ENCODE measurements around the gene TP53INP2.

The TP53INP2 gene

GRCh38 chr20:34680586-34681175 is 23.5 kb upstream of the TP53INP2 start (continued):
- TF ChIP-seq YY1 (tag by site-specific recombination; IDR thresholded peaks at IDR 0.05) (no peak), ZNF423 (tag by site-specific recombination; IDR thresholded peaks at IDR 0.05) (no peak), SP7 (tag by site-specific recombination; IDR thresholded peaks at IDR 0.05) (no peak), PRDM4 (tag by site-specific recombination; IDR thresholded peaks at IDR 0.05) (0 out of 2 replicates have a peak, but pooled peaks have one; percentile 7), ZNF202 (tag by site-specific recombination; IDR thresholded peaks at IDR 0.05; ENCODE audit: borderline replicate concordance) (no peak), ZNF133 (tag by site-specific recombination; IDR thresholded peaks at IDR 0.05) (no peak), ZSCAN23 (tag by site-specific recombination; IDR thresholded peaks at IDR 0.05) (no peak)
- TF ChIP-seq, protein P1, sequence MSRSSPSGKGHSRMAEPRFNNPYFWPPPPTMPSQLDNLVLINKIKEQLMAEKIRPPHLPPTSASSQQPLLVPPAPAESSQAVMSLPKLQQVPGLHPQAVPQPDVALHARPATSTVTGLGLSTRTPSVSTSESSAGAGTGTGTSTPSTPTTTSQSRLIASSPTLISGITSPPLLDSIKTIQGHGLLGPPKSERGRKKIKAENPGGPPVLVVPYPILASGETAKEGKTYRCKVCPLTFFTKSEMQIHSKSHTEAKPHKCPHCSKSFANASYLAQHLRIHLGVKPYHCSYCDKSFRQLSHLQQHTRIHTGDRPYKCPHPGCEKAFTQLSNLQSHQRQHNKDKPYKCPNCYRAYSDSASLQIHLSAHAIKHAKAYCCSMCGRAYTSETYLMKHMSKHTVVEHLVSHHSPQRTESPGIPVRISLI (tag by site-specific recombination; IDR thresholded peaks at IDR 0.05), result no peak

GRCh38 chr20:34683667-34684066 is 20.5 kb upstream of the TP53INP2 start:
- POLR2A ChIA-PET, result no interaction called here
- Histone ChIP-seq H3K4me3 (ENCODE audit: low read depth, low read length) (no peak overlapping the region), H3K27ac (ENCODE audit: extremely low read depth, low read depth, low read length) (no peak overlapping the region), H3K4me1 (ENCODE audit: control insufficient read depth, insufficient read depth, low read length) (no peaks in the 10 kb centered on the region), H3K36me3 (ENCODE audit: control insufficient read depth in 2 of 2, insufficient read depth in 1 of 2, low read length in 2 of 2) (no peaks in the 10 kb centered on the region), H3K9me3 (ENCODE audit: control insufficient read depth, insufficient read depth, low read depth, low read length) (no peaks in the 10 kb centered on the region)
- no peak for TF ChIP-seq ZNF768 (tag by site-specific recombination; IDR thresholded peaks at IDR 0.05)
- CTCF ChIA-PET, result no interaction called here

DNA sequence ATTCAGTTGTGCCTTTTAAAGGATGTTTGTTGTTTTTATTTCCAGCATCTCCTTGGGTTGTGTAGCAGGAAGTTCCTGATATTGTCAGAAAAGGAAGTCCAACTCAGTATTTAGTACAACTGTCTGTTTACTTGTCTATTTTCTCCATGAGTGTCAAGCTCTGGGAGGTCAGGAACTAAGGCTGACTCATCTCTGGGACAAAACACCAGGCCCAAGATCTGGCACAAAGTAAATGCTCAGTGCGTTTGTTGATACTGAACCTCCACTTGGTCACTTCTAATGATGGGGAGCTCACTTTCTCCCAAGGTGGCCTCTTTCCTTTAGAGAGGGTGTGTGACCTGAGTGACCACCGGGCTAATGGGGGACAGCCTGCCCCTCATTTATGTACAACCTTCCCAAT is 14.7 kb upstream of the TP53INP2 start:
- Histone ChIP-seq H3K4me3 (ENCODE audit: low read depth, low read length) (no peak overlapping the region), H3K9me3 (ENCODE audit: control insufficient read depth, insufficient read depth, low read depth, low read length) (no peaks in the 10 kb centered on the region), H3K36me3 (ENCODE audit: control insufficient read depth in 2 of 2, insufficient read depth in 1 of 2, low read length in 2 of 2) (no peaks in the 10 kb centered on the region), H3K27ac (ENCODE audit: extremely low read depth, low read depth, low read length) (no peak overlapping the region), H3K4me1 (ENCODE audit: control insufficient read depth, insufficient read depth, low read length) (no peaks in the 10 kb centered on the region)
- POLR2A ChIA-PET, result interaction anchor here (1.2 kb wide), 1 partner anchor 12 kb away, joined by 4 read pairs; no protein-coding TSS in a partner anchor
- peak; percentile 50; the same call in 1 of the 2 replicates for TF ChIP-seq ZNF664 (tag by site-specific recombination; IDR thresholded peaks at IDR 0.05)
- TF ChIP-seq, protein P2, sequence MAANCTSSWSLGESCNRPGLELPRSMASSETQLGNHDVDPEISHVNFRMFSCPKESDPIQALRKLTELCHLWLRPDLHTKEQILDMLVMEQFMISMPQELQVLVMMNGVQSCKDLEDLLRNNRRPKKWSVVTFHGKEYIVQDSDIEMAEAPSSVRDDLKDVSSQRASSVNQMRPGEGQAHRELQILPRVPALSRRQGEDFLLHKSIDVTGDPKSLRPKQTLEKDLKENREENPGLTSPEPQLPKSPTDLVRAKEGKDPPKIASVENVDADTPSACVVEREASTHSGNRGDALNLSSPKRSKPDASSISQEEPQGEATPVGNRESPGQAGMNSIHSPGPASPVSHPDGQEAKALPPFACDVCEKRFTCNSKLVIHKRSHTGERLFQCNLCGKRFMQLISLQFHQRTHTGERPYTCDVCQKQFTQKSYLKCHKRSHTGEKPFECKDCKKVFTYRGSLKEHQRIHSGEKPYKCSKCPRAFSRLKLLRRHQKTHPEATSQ (tag by site-specific recombination; IDR thresholded peaks at IDR 0.05), result no peak
- CTCF ChIA-PET, result interaction anchor here (0.6 to 1.3 kb wide), 2 partner anchors 12 to 67 kb away, joined by 3 to 4 read pairs; no protein-coding TSS in a partner anchor

- ChIA-PET POLR2A (no interaction called here), CTCF (interaction anchor here (0.5 to 1.0 kb wide), 2 partner anchors 77 to 594 kb away, joined by 3 to 5 read pairs; no protein-coding TSS in a partner anchor)
- TF ChIP-seq ZNF302 (tag by site-specific recombination; IDR thresholded peaks at IDR 0.05; ENCODE audit: low read depth) (no peak), ZNF433 (tag by site-specific recombination; IDR thresholded peaks at IDR 0.05; ENCODE audit: low read depth) (no peak), ZNF521 (tag by site-specific recombination; IDR thresholded peaks at IDR 0.05) (no peak), BCL11A (tag by site-specific recombination; IDR thresholded peaks at IDR 0.05; ENCODE audit: low read depth) (no peak), IKZF3 (tag by site-specific recombination; IDR thresholded peaks at IDR 0.05) (0 out of 2 replicates have a peak, but pooled peaks have one; percentile 19), ZNF473 (tag by site-specific recombination; IDR thresholded peaks at IDR 0.05) (no peak), AEBP2 (tag by site-specific recombination; IDR thresholded peaks at IDR 0.05; ENCODE audit: borderline replicate concordance) (no peak)
- TF ChIP-seq, protein P3, sequence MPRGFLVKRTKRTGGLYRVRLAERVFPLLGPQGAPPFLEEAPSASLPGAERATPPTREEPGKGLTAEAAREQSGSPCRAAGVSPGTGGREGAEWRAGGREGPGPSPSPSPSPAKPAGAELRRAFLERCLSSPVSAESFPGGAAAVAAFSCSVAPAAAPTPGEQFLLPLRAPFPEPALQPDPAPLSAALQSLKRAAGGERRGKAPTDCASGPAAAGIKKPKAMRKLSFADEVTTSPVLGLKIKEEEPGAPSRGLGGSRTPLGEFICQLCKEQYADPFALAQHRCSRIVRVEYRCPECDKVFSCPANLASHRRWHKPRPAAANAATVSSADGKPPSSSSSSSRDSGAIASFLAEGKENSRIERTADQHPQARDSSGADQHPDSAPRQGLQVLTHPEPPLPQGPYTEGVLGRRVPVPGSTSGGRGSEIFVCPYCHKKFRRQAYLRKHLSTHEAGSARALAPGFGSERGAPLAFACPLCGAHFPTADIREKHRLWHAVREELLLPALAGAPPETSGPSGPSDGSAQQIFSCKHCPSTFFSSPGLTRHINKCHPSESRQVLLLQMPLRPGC (tag by site-specific recombination; IDR thresholded peaks at IDR 0.05), result no peak
- H3K36me3 ChIP-seq (ENCODE audit: control insufficient read depth in 2 of 2, insufficient read depth in 1 of 2, low read length in 2 of 2), result no peaks in the 10 kb centered on the region
- H3K4me3 ChIP-seq (ENCODE audit: low read depth, low read length), result no peak overlapping the region
- no peaks in the 10 kb centered on the region for H3K4me1 ChIP-seq (ENCODE audit: control insufficient read depth, insufficient read depth, low read length)
- no peak overlapping the region for H3K27ac ChIP-seq (ENCODE audit: extremely low read depth, low read depth, low read length)
- H3K9me3 ChIP-seq (ENCODE audit: control insufficient read depth, insufficient read depth, low read depth, low read length), result no peaks in the 10 kb centered on the region
These were observed 12.3 kb upstream of the TP53INP2 start for GRCh38 chr20:34691838-34692237.

All from HEK293 (cell line).